GM19193 (cell line): Measurements from ENCODE around the gene GNAT3.

ENCODE experiments used
- POLR2A ChIP-seq: IDR thresholded peaks from 4 replicates; pipeline ENCODE4 v1.6.1; 2011; ENCODE audit not compliant: insufficient read depth, insufficient read length; ENCODE audit errors: extremely low read depth

The GNAT3 gene

DNA sequence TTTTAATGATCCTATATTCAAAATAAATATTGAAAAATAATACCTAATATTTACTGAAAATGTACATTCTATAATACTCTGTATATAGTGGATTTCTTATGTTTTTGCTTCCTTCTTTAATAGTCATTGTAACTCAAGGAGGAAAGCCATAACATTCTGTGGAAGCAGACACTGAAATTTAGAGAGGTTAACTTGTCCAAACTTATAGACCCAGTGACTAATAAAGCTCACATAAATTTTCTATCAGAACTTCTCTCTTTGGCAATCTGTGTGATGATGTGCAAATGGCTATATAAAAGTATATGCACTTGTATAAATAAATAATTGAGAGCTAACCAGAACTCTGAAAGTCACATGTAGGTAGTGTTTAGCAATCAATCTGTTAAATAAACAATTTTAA is 26.1 kb downstream of the GNAT3 start:
- no peak for TF ChIP-seq POLR2A

GRCh38 chr7:80482950-80483349 is 28.9 kb downstream of the GNAT3 start:
- TF ChIP-seq POLR2A = no peak

DNA sequence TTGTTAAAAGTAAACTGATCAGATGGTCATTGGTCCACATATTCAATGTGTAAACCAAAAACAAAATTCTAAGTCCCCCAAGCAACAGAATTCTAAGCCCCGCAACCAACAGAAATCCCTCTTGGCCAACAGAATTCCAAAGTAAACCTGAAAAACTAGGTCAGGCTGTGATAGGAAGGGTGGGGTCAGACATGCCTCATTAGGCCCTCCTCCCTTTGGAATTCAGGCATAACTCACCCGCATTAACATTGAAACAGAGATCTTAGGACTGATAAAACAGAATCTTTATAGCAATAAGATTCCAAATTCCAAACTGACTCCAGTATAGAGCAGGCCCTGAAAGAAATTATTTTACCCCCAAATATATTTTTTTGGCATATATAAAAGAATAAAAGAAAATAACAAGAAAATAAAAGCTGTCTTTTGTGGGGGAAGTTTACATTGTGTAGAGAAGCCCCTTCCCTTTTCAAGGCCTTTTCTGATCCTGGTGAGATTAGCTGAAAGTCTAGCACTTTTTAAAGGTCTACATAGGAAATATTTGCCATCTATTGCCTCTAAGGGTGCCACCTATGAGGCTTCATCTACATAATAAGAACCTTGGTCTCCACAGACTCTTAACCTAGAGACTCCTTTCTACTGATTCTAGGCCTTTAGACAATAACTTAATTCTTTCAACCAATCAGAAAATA is 30.5 kb downstream of the GNAT3 start:
- no peak for TF ChIP-seq POLR2A

GRCh38 chr7:80480566-80480965 is 31.3 kb downstream of the GNAT3 start:
- TF ChIP-seq POLR2A = no peak

DNA sequence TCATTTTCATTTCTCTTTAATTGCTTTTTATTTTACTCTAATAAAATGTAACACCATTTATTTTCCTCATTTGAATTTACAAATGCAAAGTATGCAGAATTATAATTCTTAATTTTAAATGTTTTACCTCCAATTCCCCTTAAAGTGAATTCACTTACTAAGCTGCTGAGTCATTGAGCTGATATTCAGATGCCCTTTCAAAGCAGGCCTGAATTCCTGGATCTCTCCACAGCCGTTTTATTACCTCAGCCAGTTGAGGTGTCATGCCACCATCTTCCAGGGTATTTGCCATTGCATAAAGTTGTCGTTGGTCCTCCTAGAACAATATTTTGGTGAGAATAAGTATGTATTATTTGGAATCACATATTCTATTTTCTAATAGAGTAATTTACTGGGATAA is 33.2 kb downstream of the GNAT3 start:
- TF ChIP-seq POLR2A = no peak

GRCh38 chr7:80476035-80476434 is 35.8 kb downstream of the GNAT3 start:
- TF ChIP-seq POLR2A = no peak

DNA sequence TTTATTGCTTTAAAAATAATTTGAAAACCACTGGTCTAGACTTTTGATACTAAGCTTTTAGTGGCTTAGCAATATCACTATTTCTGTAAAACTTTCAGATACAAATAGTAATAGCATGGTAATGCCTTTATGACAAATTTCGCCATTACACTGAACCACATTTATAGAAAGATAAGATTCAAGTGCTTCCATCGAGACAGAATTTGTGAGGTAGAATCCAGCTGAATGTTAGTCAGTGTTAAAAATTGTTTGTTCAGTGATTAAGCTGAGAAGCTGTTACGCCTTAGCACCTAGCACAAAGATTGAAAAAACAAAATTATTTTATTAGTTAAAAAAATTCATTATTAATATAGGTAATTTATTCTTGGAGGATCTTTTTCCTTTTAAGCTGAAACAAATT is 36.5 kb downstream of the GNAT3 start:
- TF ChIP-seq POLR2A = no peak

- no peak for TF ChIP-seq POLR2A
Observed at GRCh38 chr7:80473751-80474150, 38.1 kb downstream of the GNAT3 start.

- TF ChIP-seq POLR2A = no peak
Observed at GRCh38 chr7:80472491-80473200, 39.2 kb downstream of the GNAT3 start.

- TF ChIP-seq POLR2A = no peak
Observed at GRCh38 chr7:80468931-80469714, 42.7 kb downstream of the GNAT3 start.

DNA sequence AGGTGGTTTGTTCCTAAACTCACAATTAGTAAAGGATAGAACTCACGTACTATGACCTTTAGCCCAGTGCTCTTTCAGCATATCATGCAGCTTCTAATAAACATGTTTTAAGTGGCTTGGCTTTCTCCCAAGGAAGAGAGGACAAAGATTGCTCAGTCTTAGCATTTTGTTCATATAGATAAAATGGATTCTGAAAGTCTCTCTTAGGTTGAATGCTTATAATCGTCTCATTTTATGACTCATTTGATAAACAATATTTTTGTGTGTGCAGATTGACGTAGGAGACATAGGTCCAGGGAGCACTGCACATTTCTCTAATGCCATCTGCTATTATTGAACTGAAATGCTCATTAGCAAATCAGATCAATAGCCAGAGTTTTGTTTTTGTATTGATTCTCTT is 44.8 kb downstream of the GNAT3 start:
- no peak for TF ChIP-seq POLR2A

DNA sequence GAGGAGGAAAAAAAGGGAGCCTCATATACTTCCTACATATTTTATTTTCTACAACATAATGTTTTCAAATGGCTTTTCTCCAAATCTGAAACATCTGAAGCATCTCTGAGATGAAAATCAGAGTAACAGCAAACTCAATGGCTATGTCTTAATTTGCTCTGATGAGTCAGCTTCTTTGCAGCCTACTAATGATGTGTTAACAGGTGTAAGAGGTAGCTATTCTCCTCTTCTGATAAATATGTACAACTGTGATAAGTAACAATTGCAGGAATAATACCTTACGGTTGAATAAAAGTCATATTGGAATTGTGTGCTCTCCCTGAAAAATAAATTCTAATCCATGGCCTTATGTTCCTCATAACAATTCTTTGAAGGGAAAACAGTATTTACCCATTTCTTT is 45.2 kb downstream of the GNAT3 start:
- TF ChIP-seq POLR2A = no peak

GRCh38 chr7:80464211-80464610 is 47.7 kb downstream of the GNAT3 start:
- no peak for TF ChIP-seq POLR2A

- no peak for TF ChIP-seq POLR2A
Observed at GRCh38 chr7:80463272-80463920, 48.5 kb downstream of the GNAT3 start.

- no peak for TF ChIP-seq POLR2A
Observed at GRCh38 chr7:80460857-80461256, 51.0 kb downstream of the GNAT3 start.
